Stimulated activated CD4-positive, alpha-beta T cell treated with anti-CD3 and anti-CD28 coated beads, TNF-alpha, amount 100 ng/mL, for 48 hours (primary cell): ENCODE measurements around the gene BMP6.

ENCODE experiments used
- DNase-seq, 3 donors: peaks; one replicate each; pipeline ENCODE4 v3.0.0-alpha.2; 2020; ENCODE audit warnings: low read depth in 3 of 3

Gene BMP6

DNA sequence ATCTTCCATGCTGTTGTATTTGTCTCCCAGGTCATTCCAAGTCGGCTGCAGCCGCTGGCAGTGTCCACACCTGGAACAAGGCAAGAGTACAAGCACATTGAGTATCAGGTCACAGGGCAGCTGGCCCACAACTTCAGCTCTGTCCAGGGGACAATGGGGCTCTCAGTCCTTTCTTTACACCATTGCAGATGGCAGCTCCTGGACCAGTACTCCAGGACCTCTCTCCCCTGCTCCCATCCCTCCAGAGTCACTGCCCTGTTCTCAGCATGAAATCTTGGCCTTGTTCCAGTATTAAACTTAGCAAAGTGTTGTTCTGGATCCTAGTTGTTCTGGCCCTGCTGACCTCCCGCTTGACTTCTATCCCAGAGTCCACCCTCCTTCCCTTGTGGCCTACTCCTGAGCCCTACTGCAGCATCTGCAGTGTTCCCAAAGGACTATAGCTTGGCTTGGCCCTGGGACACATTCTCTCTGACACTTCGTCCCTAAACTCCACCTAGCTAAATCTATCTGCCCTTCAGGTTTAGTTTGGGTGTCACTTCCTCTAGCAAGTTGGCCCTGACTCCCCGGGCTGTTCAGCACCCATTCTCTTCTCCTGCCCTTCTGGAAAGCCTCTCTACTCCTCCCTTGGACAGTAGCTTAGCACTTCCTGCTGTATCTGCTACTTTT is 178.9 kb downstream of the BMP6 start:
- no peak for DNase-seq

DNA sequence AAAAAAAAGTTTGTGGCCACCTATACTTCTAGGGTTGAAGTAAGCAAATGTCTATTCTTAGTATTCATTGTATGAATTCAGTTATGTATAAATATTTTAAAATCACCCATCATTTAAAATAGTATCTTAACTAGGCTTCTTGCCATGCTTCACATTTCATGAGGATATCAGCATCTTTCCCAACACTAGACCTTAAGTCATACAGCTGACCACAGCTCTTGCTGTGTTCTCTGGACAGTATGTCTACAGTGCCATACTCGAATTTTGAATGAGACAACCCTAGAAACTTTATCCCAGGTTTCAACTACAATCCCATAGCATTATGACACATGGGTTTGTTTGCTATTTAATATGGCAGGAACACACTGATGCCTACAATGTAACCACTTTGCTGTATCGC is 179.5 kb downstream of the BMP6 start:
- DNase-seq, result no peak

- DNase-seq, result no peak
These were observed 180.8 kb downstream of the BMP6 start for GRCh38 chr6:7906741-7907140.

DNA sequence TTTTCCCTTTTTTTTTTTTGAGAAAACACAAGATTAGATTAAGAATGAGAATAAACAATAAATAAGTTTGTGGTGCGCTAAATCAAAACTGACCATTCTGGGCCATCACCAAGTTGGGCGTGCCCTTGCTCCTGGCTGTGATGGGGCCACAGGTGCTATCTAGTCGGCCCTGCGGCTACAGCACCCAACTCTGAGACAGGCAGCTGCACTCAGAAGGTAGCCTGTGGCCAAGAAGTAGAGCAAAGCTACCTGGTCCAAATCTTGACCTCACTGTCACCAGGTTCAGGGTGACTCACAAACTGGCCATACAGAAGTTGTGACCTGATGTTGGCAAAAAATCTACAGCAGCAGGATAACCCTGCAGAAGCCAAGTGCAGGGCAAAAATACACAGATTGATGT is 181.3 kb downstream of the BMP6 start:
- DNase-seq, result no peak

GRCh38 chr6:7909323-7910276 is 183.7 kb downstream of the BMP6 start:
- DNase-seq, result no peak

GRCh38 chr6:7910298-7910653 is 184.4 kb downstream of the BMP6 start:
- no peak for DNase-seq

GRCh38 chr6:7910654-7911344 is 184.9 kb downstream of the BMP6 start, which contains the start of gene TXNDC5:
Gene TXNDC5 (minus strand): TSS chr6:7910788. CDS start chr6:7910776, 12 bp downstream.
- DNase-seq, result peak in 2 of 3 donors; percentile 53 to 73

GRCh38 chr6:7911345-7911725 is 185.4 kb downstream of the BMP6 start:
- DNase-seq, result no peak

- DNase-seq, result no peak
These were observed 186.1 kb downstream of the BMP6 start for GRCh38 chr6:7912024-7912423.

- no peak for DNase-seq
These were observed 187.0 kb downstream of the BMP6 start for GRCh38 chr6:7912736-7913517.

- DNase-seq, result no peak
These were observed 188.4 kb downstream of the BMP6 start for GRCh38 chr6:7914311-7914710.

DNA sequence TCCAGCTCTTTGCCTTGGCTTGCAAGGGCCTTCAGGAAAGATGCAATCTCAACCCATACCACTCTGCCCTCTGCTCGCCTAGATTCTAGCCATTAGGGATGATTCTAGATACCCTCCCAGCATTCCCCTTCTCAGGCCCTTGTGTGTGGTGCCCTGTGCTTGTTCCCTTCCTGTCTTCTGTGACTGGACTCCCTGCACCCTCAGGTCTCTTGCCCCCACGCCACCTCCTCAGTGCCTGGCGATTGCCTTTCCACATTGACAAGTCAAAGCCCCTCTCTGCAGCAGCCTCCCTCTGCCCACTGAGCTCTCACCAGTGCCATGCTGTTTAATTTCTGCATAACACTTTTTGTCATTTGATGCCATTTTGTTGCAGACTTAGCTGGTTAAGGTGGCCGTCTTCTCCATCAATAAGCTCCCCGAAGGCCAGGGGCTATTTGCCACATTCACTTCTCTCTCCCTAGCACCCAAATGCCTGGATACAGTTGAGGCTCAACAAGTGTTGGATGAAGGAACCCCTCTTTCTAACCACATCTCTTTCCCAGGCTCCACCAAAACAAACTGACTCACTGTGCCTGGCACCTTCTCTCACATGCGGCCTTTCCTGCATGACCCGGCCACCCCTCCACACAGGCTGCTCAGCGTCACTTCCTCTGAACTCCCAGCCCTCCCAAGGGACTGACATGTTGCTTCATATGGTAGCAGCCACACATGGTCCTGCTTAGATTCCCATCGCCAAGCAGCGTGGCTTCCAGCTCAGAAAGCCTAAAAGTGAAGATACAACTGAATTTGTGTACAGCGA is 189.3 kb downstream of the BMP6 start:
- DNase-seq, result no peak

- no peak for DNase-seq
These were observed 191.1 kb downstream of the BMP6 start for GRCh38 chr6:7916959-7917358.

- no peak for DNase-seq
These were observed 191.8 kb downstream of the BMP6 start for GRCh38 chr6:7917729-7918128.

DNA sequence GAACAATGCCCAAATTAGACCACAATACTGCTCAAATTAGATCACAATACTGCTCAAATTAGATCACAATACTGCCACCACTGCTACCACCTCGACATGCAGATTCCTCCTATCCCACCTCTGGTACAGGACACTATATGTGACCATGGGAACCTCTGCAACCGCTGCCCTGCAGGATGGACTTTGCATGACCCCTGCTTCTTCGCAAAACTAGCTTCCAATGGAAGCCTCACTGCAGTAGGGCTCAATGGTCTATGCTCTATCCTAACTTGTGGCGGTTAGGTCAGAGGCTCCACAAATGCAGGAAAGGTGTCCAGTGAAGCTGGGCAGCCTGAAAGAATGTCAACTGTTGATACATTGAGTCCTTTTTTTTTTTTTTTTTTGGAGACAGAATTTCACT is 192.5 kb downstream of the BMP6 start:
- no peak for DNase-seq

DNA sequence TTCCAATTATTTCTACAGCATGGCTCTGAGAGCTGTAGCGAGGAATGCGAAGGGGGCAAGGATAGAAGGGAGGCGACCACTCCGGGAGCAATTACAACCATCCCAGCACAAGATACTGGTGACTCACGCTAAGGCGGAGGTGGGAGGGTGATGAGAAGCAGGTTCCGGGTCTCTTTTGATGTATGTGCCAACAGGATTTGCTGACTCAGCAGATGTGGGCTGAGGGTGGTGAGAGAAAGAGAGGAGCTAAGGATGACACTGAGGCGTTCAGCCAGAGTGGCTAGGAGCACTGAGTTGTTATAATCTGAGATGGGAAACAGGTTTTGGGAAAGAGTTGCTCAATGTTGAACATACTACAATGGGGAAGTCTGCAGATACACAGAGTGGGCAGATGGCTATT is 194.0 kb downstream of the BMP6 start:
- DNase-seq, result peak in 1 of 3 donors; percentile 47

GRCh38 chr6:7920425-7920824 is 194.5 kb downstream of the BMP6 start:
- DNase-seq, result no peak

GRCh38 chr6:7921046-7921445 is 195.1 kb downstream of the BMP6 start:
- no peak for DNase-seq

DNA sequence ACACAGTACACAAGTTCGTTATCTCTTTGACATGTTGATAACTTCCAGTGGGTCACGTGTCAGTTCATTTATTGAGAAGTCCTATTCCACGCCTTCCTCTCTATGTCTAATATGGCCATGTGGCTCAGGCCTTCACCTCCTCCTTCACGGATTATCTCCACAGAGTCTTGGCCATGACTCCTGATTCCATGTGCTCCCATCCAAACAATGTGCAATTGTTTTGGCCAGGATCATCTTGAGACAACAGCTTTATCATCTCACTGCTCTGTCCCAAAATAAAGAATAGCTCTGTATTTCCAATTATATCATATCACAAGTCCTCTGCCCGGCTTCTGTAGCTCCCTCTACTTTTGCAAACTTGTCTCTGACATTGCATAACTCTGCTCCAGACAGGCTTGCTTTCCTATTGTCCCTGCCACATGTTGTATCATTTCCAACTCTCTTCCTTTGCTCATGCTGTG is 195.8 kb downstream of the BMP6 start:
- DNase-seq, result no peak

DNA sequence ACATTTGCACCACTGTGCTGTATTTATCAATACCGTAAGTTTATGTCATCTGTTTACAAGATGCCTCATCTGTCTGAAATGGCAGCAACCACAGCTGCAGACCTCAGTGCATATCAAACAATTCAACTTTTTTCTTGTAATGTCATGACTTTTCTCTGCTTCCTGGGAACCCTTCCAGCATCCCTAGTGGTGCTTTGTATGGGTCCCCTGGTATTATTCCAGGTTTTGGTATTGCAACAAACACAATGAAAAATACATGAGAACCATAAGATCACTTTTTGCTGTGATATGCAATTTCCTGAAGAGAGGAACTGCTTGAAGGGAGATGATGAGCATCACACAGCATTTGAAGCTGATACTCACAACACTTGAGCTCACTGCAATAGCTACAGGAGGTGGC is 196.7 kb downstream of the BMP6 start:
- DNase-seq, result no peak

DNA sequence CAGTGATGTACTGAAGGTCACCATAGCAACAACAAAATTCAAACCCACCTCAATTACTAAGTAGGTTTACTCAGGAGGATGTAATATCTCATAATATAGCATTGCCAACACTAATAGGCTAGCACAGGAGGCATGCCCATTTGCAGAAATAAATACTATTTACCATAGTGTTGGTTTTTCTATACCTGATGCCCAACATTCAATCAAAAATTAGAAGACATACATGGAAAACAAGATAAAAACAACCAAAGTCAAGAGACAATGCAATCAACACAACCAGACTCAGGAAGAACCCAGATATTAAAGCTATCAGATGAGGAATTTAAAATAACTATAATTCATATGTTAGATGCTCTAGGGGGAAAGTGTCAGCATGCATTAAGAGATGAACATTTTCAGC is 199.0 kb downstream of the BMP6 start:
- no peak for DNase-seq
